Panc1 (cell line): ENCODE measurements around the gene RBX1. TPM values are rescaled to one million over a fixed set of nuclear protein-coding genes. Genes with fewer than 3 reads are reported as not detected.
A peak's percentile ranks its signal among the peaks of the same experiment; 100 is the strongest.

Experiments used
- ATAC-seq: fragments of 200-7000 bp; cut with Tn5 transposase; 2 replicates; pipeline ENCODE4 v1.9.1; 2020; ENCODE audit warnings: mild to moderate bottlenecking, moderate library complexity
- BruUV-seq: library from RNA; stranded (reverse); fragments of 400-500 nt; replicated peaks from 2 replicates; lab custom pipeline; 2021; lab: Mats Ljungman, UMichigan
- CTCF ChIA-PET: fragments of 300-600 bp; sonication (Branson Sonifier 250); formaldehyde crosslinking; loops from one replicate; lab custom pipeline; 2022; ENCODE audit warnings: antibody characterized with exemption; lab: Charles Lee
- POLR2A ChIA-PET: fragments of 300-600 bp; sonication (Branson Sonifier 250); formaldehyde crosslinking; loops from one replicate; lab custom pipeline; 2022; ENCODE audit warnings: antibody characterized with exemption; lab: Charles Lee
- DNase-seq: peaks from one replicate; pipeline ENCODE4 v3.0.0-alpha.2; 2010; ENCODE audit warnings: low read depth, low spot score
- H3K27ac ChIP-seq: 2 replicates; pipeline ENCODE4 v1.5.1; 2011; ENCODE audit warnings: mild to moderate bottlenecking, low read length, inconsistent platforms
- H3K27me3 ChIP-seq: fragments of 200-500 bp; sonication (Bioruptor generic); 2 replicates; pipeline ENCODE4 v1.6.0; 2014; ENCODE audit warnings: low read length, inconsistent platforms; ENCODE audit not compliant: control insufficient read depth, insufficient read depth
- H3K36me3 ChIP-seq: fragments of 200-500 bp; sonication (Bioruptor generic); 2 replicates; pipeline ENCODE4 v1.5.1; 2014; ENCODE audit warnings: inconsistent platforms, mild to moderate bottlenecking, low read length, moderate library complexity; ENCODE audit not compliant: control insufficient read depth, insufficient read depth
- H3K4me1 ChIP-seq: 2 replicates; pipeline ENCODE4 v1.5.1; 2011; ENCODE audit warnings: inconsistent platforms, mild to moderate bottlenecking, low read length, moderate library complexity; ENCODE audit not compliant: control insufficient read depth, insufficient read depth
- H3K4me3 ChIP-seq, 2 experiments: 2 replicates each; pipeline ENCODE4 v1.5.1; 2011 to 2012; ENCODE audit warnings: low read depth in 2 of 2, low read length in 2 of 2, mild to moderate bottlenecking in 2 of 2, inconsistent platforms in 1 of 2, moderate library complexity in 1 of 2
- H3K9me3 ChIP-seq: fragments of 200-500 bp; sonication (Bioruptor generic); 2 replicates; pipeline ENCODE4 v1.5.1; 2014; ENCODE audit warnings: low read depth, mild to moderate bottlenecking, inconsistent platforms, low read length, moderate library complexity; ENCODE audit not compliant: control insufficient read depth, insufficient read depth
- POLR2AphosphoS5 ChIP-seq: IDR thresholded peaks from 2 replicates; pipeline ENCODE4 v1.6.1; 2012; ENCODE audit warnings: mild to moderate bottlenecking, low read depth, low read length, moderate library complexity
- SIN3A ChIP-seq: IDR thresholded peaks from 2 replicates; pipeline ENCODE4 v1.6.1; 2012; ENCODE audit warnings: low read depth, mild to moderate bottlenecking, low read length, moderate library complexity, borderline replicate concordance; ENCODE audit not compliant: insufficient read depth
- TCF7L2 ChIP-seq: IDR thresholded peaks from 2 replicates; pipeline ENCODE4 v1.6.1; 2011; ENCODE audit warnings: mild to moderate bottlenecking, low read depth, low read length, inconsistent platforms
- in situ Hi-C: cut with HindIII; loops from 2 replicates; pipeline ENCODE4 v1.10.0; 2016; ENCODE audit warnings: low sequenced_read_pairs, low pct_unique_long_range_greater_than_20kb
- intact Hi-C: fragments of 100-400 bp; cut with micrococcal nuclease; formaldehyde crosslinking; loops from one replicate; pipeline ENCODE4 v1.10.0; 2022; ENCODE audit not compliant: unreplicated experiment
- total RNA-seq: library from RNA; stranded (reverse); gene quantifications from one replicate; pipeline ENCODE4 v1.2.1, GENCODE V29; 2021; ENCODE audit not compliant: unreplicated experiment
- TF ChIP-seq, protein P1 (sequence below), 2 experiments: IDR thresholded peaks; 2 replicates each; pipeline ENCODE4 v1.6.1; 2011 to 2012; ENCODE audit warnings: low read depth in 2 of 2, control low read depth in 1 of 2, low read length in 1 of 2, mild to moderate bottlenecking in 1 of 2, moderate library complexity in 1 of 2; ENCODE audit not compliant: insufficient read depth in 1 of 2
- TF ChIP-seq, protein P2 (sequence below): fragments of 450-650 bp; IDR thresholded peaks from 2 replicates; pipeline ENCODE4 v1.5.1; 2017; ENCODE audit warnings: mild to moderate bottlenecking

RBX1 gene
- total RNA-seq, 1 experiment from 2014 or later, result 50.7 TPM

DNA sequence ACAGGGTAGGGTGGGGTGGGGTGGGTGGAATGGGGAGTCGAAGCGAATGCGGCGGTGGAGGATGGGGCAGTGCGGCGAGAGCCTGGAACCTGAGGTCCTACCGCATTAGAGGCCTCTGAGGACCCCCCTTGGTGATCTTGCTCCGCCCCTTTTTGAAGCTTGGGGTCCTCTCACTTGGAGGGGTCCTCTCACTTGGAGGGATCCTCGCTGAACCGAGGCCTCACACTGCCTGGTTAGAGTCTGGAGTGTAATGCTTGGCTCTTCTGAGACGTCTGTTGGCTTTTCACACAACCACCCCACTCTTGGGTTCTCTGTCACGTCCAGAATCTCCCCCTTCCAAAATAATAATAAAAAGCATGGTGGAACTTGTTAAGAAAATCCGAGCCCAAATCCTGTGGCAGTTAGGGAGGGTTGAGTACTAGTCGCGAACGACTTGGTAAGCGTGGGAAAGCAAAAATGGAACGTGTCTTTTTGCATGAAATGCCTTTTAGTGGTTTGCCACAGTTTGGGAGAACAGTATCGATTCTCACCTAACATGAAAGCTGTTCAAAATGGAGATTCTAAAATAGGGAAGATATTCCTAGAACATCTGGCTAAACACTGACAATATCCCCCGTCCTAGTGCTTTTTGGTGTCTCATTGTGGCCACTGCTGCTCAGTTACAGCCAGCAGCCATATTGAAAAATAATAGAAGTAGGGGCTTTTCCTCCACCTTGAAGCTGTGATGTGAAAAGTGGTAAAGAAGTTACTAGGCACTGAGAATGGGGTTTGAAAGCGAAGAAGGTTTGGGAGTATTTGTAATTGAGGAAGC, 822 bp downstream of the RBX1 start:
- Histone ChIP-seq H3K4me3 (peak overlapping the region; percentile 73 to 97), H3K9me3 (no peaks in the 10 kb centered on the region), H3K4me1 (0 out of 2 replicates have a peak, but pooled peaks cover 3% of the 10 kb centered on the region), H3K27ac (peak overlapping the region; percentile 94), H3K27me3 (no peaks in the 10 kb centered on the region), H3K36me3 (peaks cover 7% of the 10 kb centered on the region)
- ChIA-PET POLR2A (interaction anchor here (0.6 to 0.7 kb wide), 3 partner anchors 23 to 497 kb away, joined by 4 to 9 read pairs (median 6); no protein-coding TSS in a partner anchor), CTCF (interaction anchor here (0.6 kb wide), 1 partner anchor 30 kb away, joined by 3 read pairs; no protein-coding TSS in a partner anchor)
- ATAC-seq (0 out of 2 replicates have a peak, but pooled peaks have one; percentile 1), DNase-seq (no peak)
- TF ChIP-seq SIN3A, result no peak
- TF ChIP-seq, protein P1, sequence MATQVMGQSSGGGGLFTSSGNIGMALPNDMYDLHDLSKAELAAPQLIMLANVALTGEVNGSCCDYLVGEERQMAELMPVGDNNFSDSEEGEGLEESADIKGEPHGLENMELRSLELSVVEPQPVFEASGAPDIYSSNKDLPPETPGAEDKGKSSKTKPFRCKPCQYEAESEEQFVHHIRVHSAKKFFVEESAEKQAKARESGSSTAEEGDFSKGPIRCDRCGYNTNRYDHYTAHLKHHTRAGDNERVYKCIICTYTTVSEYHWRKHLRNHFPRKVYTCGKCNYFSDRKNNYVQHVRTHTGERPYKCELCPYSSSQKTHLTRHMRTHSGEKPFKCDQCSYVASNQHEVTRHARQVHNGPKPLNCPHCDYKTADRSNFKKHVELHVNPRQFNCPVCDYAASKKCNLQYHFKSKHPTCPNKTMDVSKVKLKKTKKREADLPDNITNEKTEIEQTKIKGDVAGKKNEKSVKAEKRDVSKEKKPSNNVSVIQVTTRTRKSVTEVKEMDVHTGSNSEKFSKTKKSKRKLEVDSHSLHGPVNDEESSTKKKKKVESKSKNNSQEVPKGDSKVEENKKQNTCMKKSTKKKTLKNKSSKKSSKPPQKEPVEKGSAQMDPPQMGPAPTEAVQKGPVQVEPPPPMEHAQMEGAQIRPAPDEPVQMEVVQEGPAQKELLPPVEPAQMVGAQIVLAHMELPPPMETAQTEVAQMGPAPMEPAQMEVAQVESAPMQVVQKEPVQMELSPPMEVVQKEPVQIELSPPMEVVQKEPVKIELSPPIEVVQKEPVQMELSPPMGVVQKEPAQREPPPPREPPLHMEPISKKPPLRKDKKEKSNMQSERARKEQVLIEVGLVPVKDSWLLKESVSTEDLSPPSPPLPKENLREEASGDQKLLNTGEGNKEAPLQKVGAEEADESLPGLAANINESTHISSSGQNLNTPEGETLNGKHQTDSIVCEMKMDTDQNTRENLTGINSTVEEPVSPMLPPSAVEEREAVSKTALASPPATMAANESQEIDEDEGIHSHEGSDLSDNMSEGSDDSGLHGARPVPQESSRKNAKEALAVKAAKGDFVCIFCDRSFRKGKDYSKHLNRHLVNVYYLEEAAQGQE (IDR thresholded peaks at IDR 0.05; ENCODE audit: insufficient read depth in 1 of 2, low read depth in 2 of 2, low read length in 1 of 2), result no peak
- TF ChIP-seq, protein P2, sequence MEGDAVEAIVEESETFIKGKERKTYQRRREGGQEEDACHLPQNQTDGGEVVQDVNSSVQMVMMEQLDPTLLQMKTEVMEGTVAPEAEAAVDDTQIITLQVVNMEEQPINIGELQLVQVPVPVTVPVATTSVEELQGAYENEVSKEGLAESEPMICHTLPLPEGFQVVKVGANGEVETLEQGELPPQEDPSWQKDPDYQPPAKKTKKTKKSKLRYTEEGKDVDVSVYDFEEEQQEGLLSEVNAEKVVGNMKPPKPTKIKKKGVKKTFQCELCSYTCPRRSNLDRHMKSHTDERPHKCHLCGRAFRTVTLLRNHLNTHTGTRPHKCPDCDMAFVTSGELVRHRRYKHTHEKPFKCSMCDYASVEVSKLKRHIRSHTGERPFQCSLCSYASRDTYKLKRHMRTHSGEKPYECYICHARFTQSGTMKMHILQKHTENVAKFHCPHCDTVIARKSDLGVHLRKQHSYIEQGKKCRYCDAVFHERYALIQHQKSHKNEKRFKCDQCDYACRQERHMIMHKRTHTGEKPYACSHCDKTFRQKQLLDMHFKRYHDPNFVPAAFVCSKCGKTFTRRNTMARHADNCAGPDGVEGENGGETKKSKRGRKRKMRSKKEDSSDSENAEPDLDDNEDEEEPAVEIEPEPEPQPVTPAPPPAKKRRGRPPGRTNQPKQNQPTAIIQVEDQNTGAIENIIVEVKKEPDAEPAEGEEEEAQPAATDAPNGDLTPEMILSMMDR, result no peak
- TF ChIP-seq TCF7L2, result no peak
- TF ChIP-seq POLR2AphosphoS5, result no peak
- BruUV-seq, result TSS peak; percentile 67
- intact Hi-C loops (loop anchor here (10.0 kb wide), 1 partner anchor 143 kb away; the partner anchor contains the start of gene EP300), in situ Hi-C loops (no loop called here)

GRCh38 chr22:40953471-40953870, 2.3 kb downstream of the RBX1 start:
- CTCF ChIA-PET, result no interaction called here
- Histone ChIP-seq H3K36me3 (peaks cover 7% of the 10 kb centered on the region), H3K4me1 (0 out of 2 replicates have a peak, but pooled peaks cover 3% of the 10 kb centered on the region), H3K27ac (no peak overlapping the region), H3K27me3 (no peaks in the 10 kb centered on the region), H3K9me3 (no peaks in the 10 kb centered on the region), H3K4me3 (no peak overlapping the region)
- BruUV-seq, result no TSS peak
- in situ Hi-C loops (no loop called here), intact Hi-C loops (loop anchor here (10.0 kb wide), 1 partner anchor 141 kb away; the partner anchor contains the start of gene EP300)
- TF ChIP-seq SIN3A (no peak), POLR2AphosphoS5 (no peak), TCF7L2 (no peak)
- TF ChIP-seq, protein P1 (IDR thresholded peaks at IDR 0.05; ENCODE audit: insufficient read depth in 1 of 2, low read depth in 2 of 2, low read length in 1 of 2), result no peak
- TF ChIP-seq, protein P2, result no peak
- no peak for ATAC-seq
- POLR2A ChIA-PET, result no interaction called here
- DNase-seq, result no peak
